GM12891 (cell line): ENCODE data around the gene EXOSC9.

Source experiments
- PAX5 ChIP-seq: IDR thresholded peaks from 2 replicates; pipeline ENCODE4 v1.6.1; 2011; ENCODE audit warnings: low read length, moderate library complexity, mild to moderate bottlenecking; ENCODE audit not compliant: insufficient read depth, severe bottlenecking
- POLR2A ChIP-seq: IDR thresholded peaks from 2 replicates; pipeline ENCODE4 v1.6.1; 2011; ENCODE audit warnings: low read depth, low read length, control low read depth
- POLR2AphosphoS5 ChIP-seq: IDR thresholded peaks from 2 replicates; pipeline ENCODE4 v1.6.1; 2011; ENCODE audit warnings: low read depth, low read length, control low read depth
- POU2F2 ChIP-seq: IDR thresholded peaks from 2 replicates; pipeline ENCODE4 v1.6.1; 2011; ENCODE audit warnings: low read depth, mild to moderate bottlenecking, control low read depth, low read length, moderate library complexity
- SPI1 ChIP-seq: IDR thresholded peaks from 2 replicates; pipeline ENCODE4 v1.6.1; 2011; ENCODE audit warnings: low read depth, low read length, control low read depth
- TAF1 ChIP-seq: IDR thresholded peaks from 2 replicates; pipeline ENCODE4 v1.6.1; 2011; ENCODE audit warnings: low read depth, low read length, control low read depth

- TF ChIP-seq POLR2A (no peak), POLR2AphosphoS5 (no peak), POU2F2 (no peak), TAF1 (no peak), SPI1 (no peak), PAX5 (no peak)
Measured at GRCh38 chr4:121769341-121769740, 31.8 kb upstream of the EXOSC9 start.
